Measurements from ENCODE around the gene CYP4F8.

Gene CYP4F8

GRCh38 chr19:15666186-15666585 lies 51.2 kb downstream of the CYP4F8 start:
- no peak for DNase-seq
- H3K36me3 ChIP-seq (ENCODE audit: control insufficient read depth, insufficient read depth, low read length) = no peaks in the 10 kb centered on the region
- no peaks in the 10 kb centered on the region for H3K9me3 ChIP-seq (ENCODE audit: control insufficient read depth, low read length)
- no peak overlapping the region for H3K4me3 ChIP-seq (ENCODE audit: insufficient read depth, low read depth, low read length, poor library complexity, severe bottlenecking)
- no peaks in the 10 kb centered on the region for H3K27me3 ChIP-seq (replicated peaks; ENCODE audit: control insufficient read depth, insufficient read depth, low read length, poor library complexity, severe bottlenecking)
- no peaks in the 10 kb centered on the region for H3K4me1 ChIP-seq (ENCODE audit: control insufficient read depth, insufficient read depth, low read length, poor library complexity, severe bottlenecking)
- no peak overlapping the region for H3K27ac ChIP-seq (ENCODE audit: insufficient read depth, low read length, poor library complexity, severe bottlenecking)

GRCh38 chr19:15666883-15667282 lies 51.9 kb downstream of the CYP4F8 start:
- no peak overlapping the region for H3K27ac ChIP-seq (ENCODE audit: insufficient read depth, low read length, poor library complexity, severe bottlenecking)
- DNase-seq = no peak
- no peaks in the 10 kb centered on the region for H3K27me3 ChIP-seq (replicated peaks; ENCODE audit: control insufficient read depth, insufficient read depth, low read length, poor library complexity, severe bottlenecking)
- no peak overlapping the region for H3K4me3 ChIP-seq (ENCODE audit: insufficient read depth, low read depth, low read length, poor library complexity, severe bottlenecking)
- no peaks in the 10 kb centered on the region for H3K36me3 ChIP-seq (ENCODE audit: control insufficient read depth, insufficient read depth, low read length)
- H3K4me1 ChIP-seq (ENCODE audit: control insufficient read depth, insufficient read depth, low read length, poor library complexity, severe bottlenecking) = no peaks in the 10 kb centered on the region
- no peaks in the 10 kb centered on the region for H3K9me3 ChIP-seq (ENCODE audit: control insufficient read depth, low read length)

- no peak for DNase-seq
- no peak overlapping the region for H3K27ac ChIP-seq (ENCODE audit: insufficient read depth, low read length, poor library complexity, severe bottlenecking)
- no peaks in the 10 kb centered on the region for H3K27me3 ChIP-seq (replicated peaks; ENCODE audit: control insufficient read depth, insufficient read depth, low read length, poor library complexity, severe bottlenecking)
- no peak overlapping the region for H3K4me3 ChIP-seq (ENCODE audit: insufficient read depth, low read depth, low read length, poor library complexity, severe bottlenecking)
- H3K36me3 ChIP-seq (ENCODE audit: control insufficient read depth, insufficient read depth, low read length) = no peaks in the 10 kb centered on the region
- peaks cover 13% of the 10 kb centered on the region for H3K4me1 ChIP-seq (ENCODE audit: control insufficient read depth, insufficient read depth, low read length, poor library complexity, severe bottlenecking)
- no peaks in the 10 kb centered on the region for H3K9me3 ChIP-seq (ENCODE audit: control insufficient read depth, low read length)
Observed at GRCh38 chr19:15669440-15669839, 54.4 kb downstream of the CYP4F8 start.

- H3K36me3 ChIP-seq (ENCODE audit: control insufficient read depth, insufficient read depth, low read length) = no peaks in the 10 kb centered on the region
- no peaks in the 10 kb centered on the region for H3K9me3 ChIP-seq (ENCODE audit: control insufficient read depth, low read length)
- H3K4me3 ChIP-seq (ENCODE audit: insufficient read depth, low read depth, low read length, poor library complexity, severe bottlenecking) = no peak overlapping the region
- DNase-seq = no peak
- no peaks in the 10 kb centered on the region for H3K27me3 ChIP-seq (replicated peaks; ENCODE audit: control insufficient read depth, insufficient read depth, low read length, poor library complexity, severe bottlenecking)
- H3K4me1 ChIP-seq (ENCODE audit: control insufficient read depth, insufficient read depth, low read length, poor library complexity, severe bottlenecking) = peaks cover 13% of the 10 kb centered on the region
- H3K27ac ChIP-seq (ENCODE audit: insufficient read depth, low read length, poor library complexity, severe bottlenecking) = no peak overlapping the region
Observed at GRCh38 chr19:15669891-15670290, 54.9 kb downstream of the CYP4F8 start.

- H3K9me3 ChIP-seq (ENCODE audit: control insufficient read depth, low read length) = no peaks in the 10 kb centered on the region
- no peak for DNase-seq
- no peaks in the 10 kb centered on the region for H3K27me3 ChIP-seq (replicated peaks; ENCODE audit: control insufficient read depth, insufficient read depth, low read length, poor library complexity, severe bottlenecking)
- peaks cover 13% of the 10 kb centered on the region for H3K4me1 ChIP-seq (ENCODE audit: control insufficient read depth, insufficient read depth, low read length, poor library complexity, severe bottlenecking)
- no peaks in the 10 kb centered on the region for H3K36me3 ChIP-seq (ENCODE audit: control insufficient read depth, insufficient read depth, low read length)
- H3K27ac ChIP-seq (ENCODE audit: insufficient read depth, low read length, poor library complexity, severe bottlenecking) = no peak overlapping the region
- H3K4me3 ChIP-seq (ENCODE audit: insufficient read depth, low read depth, low read length, poor library complexity, severe bottlenecking) = no peak overlapping the region
Observed at GRCh38 chr19:15671237-15671821, 56.3 kb downstream of the CYP4F8 start.

GRCh38 chr19:15671891-15672579 lies 57.0 kb downstream of the CYP4F8 start:
- Histone ChIP-seq H3K27ac (ENCODE audit: insufficient read depth, low read length, poor library complexity, severe bottlenecking) (peak overlapping the region; percentile 8), H3K36me3 (ENCODE audit: control insufficient read depth, insufficient read depth, low read length) (no peaks in the 10 kb centered on the region), H3K4me3 (ENCODE audit: insufficient read depth, low read depth, low read length, poor library complexity, severe bottlenecking) (no peak overlapping the region), H3K27me3 (replicated peaks; ENCODE audit: control insufficient read depth, insufficient read depth, low read length, poor library complexity, severe bottlenecking) (no peaks in the 10 kb centered on the region), H3K9me3 (ENCODE audit: control insufficient read depth, low read length) (no peaks in the 10 kb centered on the region), H3K4me1 (ENCODE audit: control insufficient read depth, insufficient read depth, low read length, poor library complexity, severe bottlenecking) (peaks cover 13% of the 10 kb centered on the region)
- no peak for DNase-seq

GRCh38 chr19:15672580-15673175 lies 57.7 kb downstream of the CYP4F8 start, which contains the start of gene CYP4F12:
TSS of gene CYP4F12 (plus strand) at chr19:15673087. CDS start at chr19:15673530, 443 bp downstream.
- DNase-seq = no peak
- no peaks in the 10 kb centered on the region for H3K27me3 ChIP-seq (replicated peaks; ENCODE audit: control insufficient read depth, insufficient read depth, low read length, poor library complexity, severe bottlenecking)
- H3K27ac ChIP-seq (ENCODE audit: insufficient read depth, low read length, poor library complexity, severe bottlenecking) = peak within 1 kb of the TSS; percentile 8
- H3K36me3 ChIP-seq (ENCODE audit: control insufficient read depth, insufficient read depth, low read length) = no peaks in the 10 kb centered on the region
- peaks cover 13% of the 10 kb centered on the region for H3K4me1 ChIP-seq (ENCODE audit: control insufficient read depth, insufficient read depth, low read length, poor library complexity, severe bottlenecking)
- H3K9me3 ChIP-seq (ENCODE audit: control insufficient read depth, low read length) = no peaks in the 10 kb centered on the region
- H3K4me3 ChIP-seq (ENCODE audit: insufficient read depth, low read depth, low read length, poor library complexity, severe bottlenecking) = no peak within 1 kb of the TSS

- no peak overlapping the region for H3K4me3 ChIP-seq (ENCODE audit: insufficient read depth, low read depth, low read length, poor library complexity, severe bottlenecking)
- H3K4me1 ChIP-seq (ENCODE audit: control insufficient read depth, insufficient read depth, low read length, poor library complexity, severe bottlenecking) = peaks cover 13% of the 10 kb centered on the region
- H3K9me3 ChIP-seq (ENCODE audit: control insufficient read depth, low read length) = no peaks in the 10 kb centered on the region
- H3K36me3 ChIP-seq (ENCODE audit: control insufficient read depth, insufficient read depth, low read length) = no peaks in the 10 kb centered on the region
- H3K27me3 ChIP-seq (replicated peaks; ENCODE audit: control insufficient read depth, insufficient read depth, low read length, poor library complexity, severe bottlenecking) = no peaks in the 10 kb centered on the region
- DNase-seq = no peak
- H3K27ac ChIP-seq (ENCODE audit: insufficient read depth, low read length, poor library complexity, severe bottlenecking) = no peak overlapping the region
Observed at GRCh38 chr19:15673176-15673654, 58.2 kb downstream of the CYP4F8 start.

- DNase-seq = no peak
- Histone ChIP-seq H3K4me3 (ENCODE audit: insufficient read depth, low read depth, low read length, poor library complexity, severe bottlenecking) (no peak overlapping the region), H3K36me3 (ENCODE audit: control insufficient read depth, insufficient read depth, low read length) (no peaks in the 10 kb centered on the region), H3K27ac (ENCODE audit: insufficient read depth, low read length, poor library complexity, severe bottlenecking) (no peak overlapping the region), H3K9me3 (ENCODE audit: control insufficient read depth, low read length) (no peaks in the 10 kb centered on the region), H3K4me1 (ENCODE audit: control insufficient read depth, insufficient read depth, low read length, poor library complexity, severe bottlenecking) (peaks cover 13% of the 10 kb centered on the region), H3K27me3 (replicated peaks; ENCODE audit: control insufficient read depth, insufficient read depth, low read length, poor library complexity, severe bottlenecking) (no peaks in the 10 kb centered on the region)
Observed at GRCh38 chr19:15675560-15675959, 60.5 kb downstream of the CYP4F8 start.

GRCh38 chr19:15679089-15679488 lies 64.1 kb downstream of the CYP4F8 start:
- Histone ChIP-seq H3K36me3 (ENCODE audit: control insufficient read depth, insufficient read depth, low read length) (no peaks in the 10 kb centered on the region), H3K4me3 (ENCODE audit: insufficient read depth, low read depth, low read length, poor library complexity, severe bottlenecking) (no peak overlapping the region), H3K4me1 (ENCODE audit: control insufficient read depth, insufficient read depth, low read length, poor library complexity, severe bottlenecking) (no peaks in the 10 kb centered on the region), H3K27me3 (replicated peaks; ENCODE audit: control insufficient read depth, insufficient read depth, low read length, poor library complexity, severe bottlenecking) (no peaks in the 10 kb centered on the region), H3K9me3 (ENCODE audit: control insufficient read depth, low read length) (no peaks in the 10 kb centered on the region), H3K27ac (ENCODE audit: insufficient read depth, low read length, poor library complexity, severe bottlenecking) (no peak overlapping the region)
- DNase-seq = no peak
